Midbrain (tissue), 1 donor: ENCODE measurements around the gene NR1H2.

Experiments
- DNase-seq: peaks from one replicate; lab custom pipeline; 2025; lab: John Stamatoyannopoulos, UW

Gene NR1H2

GRCh38 chr19:50423279-50424113 is 47.2 kb downstream of the NR1H2 start:
- no peak for DNase-seq

DNA sequence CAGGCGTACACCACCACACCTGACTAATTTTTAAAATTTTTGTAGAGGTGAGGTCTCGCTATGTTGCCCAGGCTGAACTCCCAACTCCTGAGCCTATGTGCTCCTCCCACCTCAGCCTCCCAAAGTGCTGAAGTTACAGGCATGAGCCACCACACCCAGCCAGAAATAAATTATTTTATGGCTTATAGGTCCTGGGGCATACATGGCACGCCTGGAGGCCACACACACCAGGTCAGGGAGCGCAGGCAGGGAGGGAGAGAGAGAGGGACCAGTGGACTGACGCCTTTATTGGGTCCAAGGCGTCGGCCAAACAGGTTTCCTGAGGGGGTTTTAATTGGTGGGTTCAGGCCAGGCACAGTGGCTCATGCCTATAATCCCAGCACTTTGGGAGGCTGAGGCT is 49.3 kb downstream of the NR1H2 start:
- no peak for DNase-seq

DNA sequence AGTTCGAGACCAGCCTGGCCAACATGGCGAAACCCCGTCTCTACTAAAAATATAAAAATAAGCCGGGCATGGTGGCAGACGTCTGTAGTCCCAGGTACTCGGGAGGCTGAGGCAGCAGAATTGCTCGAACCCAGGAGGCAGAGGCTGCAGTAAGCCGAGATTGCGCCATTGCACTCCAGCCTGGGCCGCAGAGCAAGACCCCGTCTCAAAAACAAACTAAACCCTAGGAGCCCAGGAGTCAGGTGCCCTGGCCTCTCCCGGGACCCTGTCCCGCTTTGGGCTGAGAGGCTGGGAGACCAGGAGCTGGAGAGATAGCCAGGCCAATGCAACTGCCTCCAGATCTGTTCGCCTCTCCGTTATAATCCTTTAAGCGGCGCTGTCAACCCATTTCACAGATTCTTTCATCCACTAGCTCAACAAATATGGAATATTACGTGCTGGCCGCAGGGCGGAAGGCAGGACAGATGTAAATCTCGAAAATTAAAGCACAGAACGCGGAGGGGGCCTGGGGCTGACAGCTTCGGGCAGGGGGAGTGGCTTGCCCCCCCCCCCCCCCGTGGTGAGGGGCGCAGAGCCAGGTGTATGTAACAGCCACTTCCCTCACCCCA is 51.2 kb downstream of the NR1H2 start:
- DNase-seq, result no peak

GRCh38 chr19:50427997-50428425 is 51.8 kb downstream of the NR1H2 start:
- DNase-seq, result peak; percentile 75

DNA sequence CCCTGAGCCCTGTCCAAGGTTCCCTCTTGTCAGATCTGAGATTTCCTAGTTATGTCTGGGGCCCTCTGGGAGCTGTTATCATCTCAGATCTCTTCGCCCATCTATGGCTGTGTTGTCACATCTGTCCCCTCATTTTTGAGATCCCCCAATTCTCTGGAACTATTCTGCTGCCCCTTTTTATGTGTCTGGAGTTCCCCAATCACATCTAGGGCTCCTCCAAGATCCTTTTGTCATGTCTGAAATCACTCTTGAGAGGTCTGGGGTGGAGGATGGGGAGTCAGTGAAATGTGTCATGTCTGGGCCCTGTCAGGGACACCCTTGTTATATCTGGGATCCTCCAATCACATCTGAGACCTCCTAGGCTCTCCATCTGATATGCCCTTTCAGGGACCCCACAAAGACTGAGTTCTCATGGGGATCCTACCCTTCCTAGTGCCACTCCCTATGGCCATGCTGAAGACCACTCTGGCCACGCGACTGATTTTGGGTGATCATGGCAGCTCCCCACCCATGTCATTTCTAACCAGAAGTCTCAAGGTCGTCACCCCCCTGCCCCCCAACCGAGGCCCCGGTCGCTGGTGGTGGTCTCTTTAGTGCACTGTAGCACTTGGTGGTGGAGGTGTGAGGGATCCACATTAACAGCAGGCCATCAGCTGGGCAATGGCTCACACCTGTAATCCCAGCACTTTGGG is 52.7 kb downstream of the NR1H2 start:
- DNase-seq, result no peak

- DNase-seq, result no peak
Measured at GRCh38 chr19:50430888-50431342, 54.7 kb downstream of the NR1H2 start.

- DNase-seq, result peak; percentile 82
Measured at GRCh38 chr19:50431343-50432220, 55.3 kb downstream of the NR1H2 start.

- DNase-seq, result no peak
Measured at GRCh38 chr19:50432221-50433028, 56.2 kb downstream of the NR1H2 start, which contains the start of gene MYBPC2. Gene MYBPC2, plus strand, starts transcription at chr19:50432892. Its CDS starts 62 bp downstream, at chr19:50432954.
